IPS-11a (cell line): ENCODE results near the gene GRIK4.

Source experiments
- H3K4me3 ChIP-seq: one replicate; pipeline ENCODE4 v1.5.1; 2013; ENCODE audit warnings: low read depth, low read length, control low read depth

Gene GRIK4

GRCh38 chr11:120627327-120628163, 116.0 kb downstream of the GRIK4 start:
- H3K4me3 ChIP-seq, result no peak overlapping the region

- H3K4me3 ChIP-seq, result no peak overlapping the region
Observed at GRCh38 chr11:120629407-120630080, 118.0 kb downstream of the GRIK4 start.

GRCh38 chr11:120630122-120630521, 118.6 kb downstream of the GRIK4 start:
- no peak overlapping the region for H3K4me3 ChIP-seq

GRCh38 chr11:120632579-120632978, 121.0 kb downstream of the GRIK4 start:
- no peak overlapping the region for H3K4me3 ChIP-seq

DNA sequence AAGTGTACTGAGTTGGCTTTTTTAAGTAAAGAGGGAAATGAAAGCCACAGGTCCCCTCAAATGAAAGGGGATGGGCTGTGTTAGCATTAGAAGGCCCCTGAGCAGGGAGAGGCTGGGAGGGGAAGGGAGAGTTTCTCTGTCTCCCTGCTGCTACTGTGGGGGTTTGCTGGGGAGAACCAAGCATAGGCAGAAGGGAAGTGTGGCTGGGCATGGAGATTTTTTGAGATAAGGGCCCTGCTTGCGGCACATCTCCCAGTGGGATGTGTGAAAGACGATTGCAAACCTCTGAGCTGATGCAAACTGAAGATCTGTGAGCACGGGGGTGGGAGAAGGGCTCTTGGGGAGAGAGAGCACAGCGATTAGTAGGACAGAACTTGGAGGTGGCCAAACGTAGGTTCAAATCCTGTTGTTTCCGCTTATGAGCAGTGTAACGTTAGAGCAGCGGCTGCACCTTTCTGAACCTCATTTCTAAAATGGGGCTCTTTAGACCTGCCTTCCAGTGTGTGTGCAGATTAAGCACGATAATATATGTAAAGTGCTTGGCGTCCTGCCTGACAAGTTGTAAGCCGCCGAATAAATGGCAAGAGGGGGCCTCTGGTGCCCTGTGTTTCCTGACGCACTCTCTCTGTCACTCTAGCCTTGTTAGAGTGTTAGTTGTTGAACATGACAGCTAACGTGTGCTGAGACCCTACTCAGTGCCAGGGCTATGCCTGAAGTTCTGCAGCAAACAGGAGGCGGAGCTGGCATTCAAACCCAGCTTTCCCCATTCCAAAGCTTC, 122.3 kb downstream of the GRIK4 start:
- H3K4me3 ChIP-seq, result no peak overlapping the region

- no peak overlapping the region for H3K4me3 ChIP-seq
Observed at GRCh38 chr11:120634706-120635105, 123.2 kb downstream of the GRIK4 start.

DNA sequence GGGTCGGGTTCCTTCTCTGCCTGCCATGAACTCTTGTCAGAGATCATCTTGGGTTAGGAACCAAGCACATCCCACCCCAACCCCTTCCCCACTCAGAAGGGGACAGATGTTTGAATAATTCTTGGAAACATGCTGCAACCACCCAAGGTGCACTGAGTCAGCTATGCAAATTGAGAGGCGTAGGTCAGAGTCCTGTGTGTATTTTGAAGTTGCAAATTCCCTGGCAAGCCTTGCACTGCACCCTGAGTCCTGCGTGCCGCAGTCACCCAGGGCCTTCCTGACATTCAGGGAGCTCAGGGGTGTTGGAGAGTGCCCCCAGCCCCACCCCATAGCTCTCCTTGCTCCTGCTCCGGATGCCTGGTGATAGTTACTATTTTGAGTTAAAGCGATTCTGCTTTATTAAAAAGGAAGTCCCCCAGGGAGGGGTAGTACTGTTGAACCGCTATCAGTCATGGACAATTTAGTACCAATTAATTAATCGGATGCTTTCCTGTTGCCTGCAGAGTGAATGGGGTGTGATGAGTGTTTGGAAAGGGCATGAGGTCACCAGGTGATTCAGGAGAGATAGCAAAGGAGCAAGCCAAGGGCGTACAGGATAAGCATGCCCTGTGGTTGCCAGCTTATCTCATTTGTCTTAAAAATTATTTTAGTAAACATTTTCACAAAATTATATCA, 123.7 kb downstream of the GRIK4 start:
- H3K4me3 ChIP-seq, result no peak overlapping the region

DNA sequence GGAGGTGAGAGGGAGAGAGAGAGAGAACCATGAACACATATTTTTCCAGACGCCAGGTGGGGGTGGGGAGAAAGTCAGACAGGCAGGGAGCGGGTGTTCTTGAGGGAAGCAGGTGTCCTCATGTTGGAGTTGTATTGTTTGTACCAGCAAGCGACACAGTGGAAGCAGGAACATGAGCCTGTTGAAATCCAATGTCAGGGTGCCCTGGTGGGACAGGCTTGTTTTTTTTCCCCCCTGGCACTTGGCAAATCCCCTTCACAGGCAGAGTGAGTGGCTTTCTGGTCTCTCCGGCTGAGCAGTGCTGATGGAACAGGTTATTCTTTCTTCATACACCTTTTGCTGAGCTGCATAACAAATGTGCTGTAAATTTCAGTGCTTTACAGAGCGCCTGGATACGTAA, 125.6 kb downstream of the GRIK4 start:
- no peak overlapping the region for H3K4me3 ChIP-seq

GRCh38 chr11:120642196-120642894, 130.8 kb downstream of the GRIK4 start:
- H3K4me3 ChIP-seq, result no peak overlapping the region

DNA sequence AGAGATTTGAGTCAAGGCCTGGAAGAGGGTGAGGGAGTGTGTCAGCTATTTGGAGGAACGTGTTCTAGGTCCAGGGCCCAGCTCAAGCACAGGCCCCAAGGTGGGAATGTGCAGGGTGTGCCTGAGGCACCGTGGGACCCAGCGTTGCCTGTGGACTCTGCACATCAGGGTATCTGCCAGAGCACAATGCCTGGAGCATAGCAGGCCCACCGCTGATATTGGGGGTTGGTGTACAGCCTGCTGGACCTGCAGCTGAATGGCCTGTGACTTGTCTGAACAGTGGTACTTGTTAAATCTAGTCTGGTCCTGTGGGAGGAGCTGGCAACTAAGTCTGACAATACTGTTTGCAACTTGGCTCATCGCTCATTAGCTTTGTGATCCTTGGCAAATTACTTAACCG, 131.7 kb downstream of the GRIK4 start:
- H3K4me3 ChIP-seq, result no peak overlapping the region

DNA sequence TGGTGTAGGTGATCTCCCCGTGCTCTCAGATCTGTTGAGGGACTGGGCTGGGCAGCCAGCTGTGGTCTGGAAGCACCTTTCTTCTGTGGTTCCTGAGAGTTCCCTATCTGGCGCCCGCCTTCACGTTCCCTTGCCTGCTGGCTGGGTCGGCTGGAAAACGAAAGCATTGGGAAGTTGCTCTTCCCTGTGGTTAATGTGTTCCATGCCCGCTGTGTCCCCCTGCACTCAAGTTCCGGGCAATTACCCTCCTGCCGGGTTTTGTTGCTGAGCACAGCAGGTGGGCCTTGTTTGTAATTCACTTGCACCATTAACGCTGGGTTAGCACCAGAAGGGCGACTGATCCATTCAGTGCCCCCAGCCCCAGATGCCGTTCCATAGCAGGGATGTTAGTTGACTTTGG, 134.1 kb downstream of the GRIK4 start:
- no peak overlapping the region for H3K4me3 ChIP-seq

- H3K4me3 ChIP-seq, result no peak overlapping the region
Observed at GRCh38 chr11:120646206-120646605, 134.7 kb downstream of the GRIK4 start.

DNA sequence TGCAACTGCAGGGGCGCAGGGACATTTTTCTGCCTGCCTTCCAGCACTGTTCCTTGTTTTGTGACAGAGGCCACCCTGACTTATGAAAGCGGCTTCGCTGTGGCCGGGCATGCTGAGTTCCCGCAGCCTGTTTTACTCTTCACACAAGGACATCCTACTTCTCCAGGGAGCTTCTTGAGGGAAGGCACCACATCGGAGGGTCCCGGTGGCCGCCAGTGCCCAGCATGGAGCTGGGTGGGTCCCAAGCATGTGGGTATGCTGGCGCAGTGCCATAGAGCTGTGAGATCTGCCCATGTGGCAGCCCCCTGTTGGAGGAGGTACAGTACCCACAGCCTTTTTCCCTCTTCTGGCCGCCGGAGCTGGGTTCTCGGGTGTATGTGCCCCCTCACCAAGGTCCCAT, 136.1 kb downstream of the GRIK4 start:
- no peak overlapping the region for H3K4me3 ChIP-seq

GRCh38 chr11:120648771-120649170, 137.2 kb downstream of the GRIK4 start:
- no peak overlapping the region for H3K4me3 ChIP-seq

- no peak overlapping the region for H3K4me3 ChIP-seq
Observed at GRCh38 chr11:120649316-120649715, 137.8 kb downstream of the GRIK4 start.

GRCh38 chr11:120651396-120651795, 139.8 kb downstream of the GRIK4 start:
- no peak overlapping the region for H3K4me3 ChIP-seq

GRCh38 chr11:120651836-120652235, 140.3 kb downstream of the GRIK4 start:
- H3K4me3 ChIP-seq, result no peak overlapping the region

GRCh38 chr11:120652705-120653335, 141.3 kb downstream of the GRIK4 start:
- H3K4me3 ChIP-seq, result no peak overlapping the region

GRCh38 chr11:120655589-120655988, 144.0 kb downstream of the GRIK4 start:
- H3K4me3 ChIP-seq, result no peak overlapping the region
